HG03520 (cell line): ENCODE data around the gene MACROD2.
"Not testable (repeated sequence)": the region's sequence is repeated elsewhere in the genome, so short reads cannot be mapped to it uniquely, and the experiment has no call there.

Experiments
- ATAC-seq: cut with Tn5 transposase; IDR thresholded peaks from one replicate; pipeline ENCODE4 v1.9.1; 2021; ENCODE audit warnings: mild to moderate bottlenecking, moderate library complexity; ENCODE audit not compliant: unreplicated experiment

The MACROD2 gene

GRCh38 chr20:15802020-15802419 is 1806.7 kb downstream of the MACROD2 start:
- ATAC-seq, result no peak

- ATAC-seq, result no peak
These were observed 1809.8 kb downstream of the MACROD2 start for GRCh38 chr20:15805154-15805553.

GRCh38 chr20:15806105-15806504 is 1810.8 kb downstream of the MACROD2 start:
- ATAC-seq, result no peak

DNA sequence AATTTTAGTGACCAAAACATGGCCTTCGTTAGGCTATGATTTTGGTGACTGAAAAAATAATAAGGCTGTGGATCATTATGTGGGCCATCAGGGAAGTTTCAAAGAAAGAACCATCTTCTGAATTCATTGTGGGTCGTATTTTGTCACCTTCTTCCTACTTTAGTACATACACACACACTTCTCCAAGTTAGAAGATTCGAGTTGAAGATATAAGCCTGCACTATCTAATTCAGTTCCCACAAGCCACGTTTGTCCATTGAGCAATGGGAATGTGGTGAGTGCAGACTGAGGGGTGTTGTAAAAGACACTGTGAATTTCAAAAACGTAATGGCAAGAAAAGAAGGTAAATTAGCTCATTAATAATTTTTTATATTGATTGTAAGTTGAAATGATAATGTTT is 1812.0 kb downstream of the MACROD2 start:
- no peak for ATAC-seq

- ATAC-seq, result not testable (repeated sequence)
These were observed 1812.5 kb downstream of the MACROD2 start for GRCh38 chr20:15807771-15808170.

GRCh38 chr20:15811951-15812350 is 1816.6 kb downstream of the MACROD2 start:
- no peak for ATAC-seq

DNA sequence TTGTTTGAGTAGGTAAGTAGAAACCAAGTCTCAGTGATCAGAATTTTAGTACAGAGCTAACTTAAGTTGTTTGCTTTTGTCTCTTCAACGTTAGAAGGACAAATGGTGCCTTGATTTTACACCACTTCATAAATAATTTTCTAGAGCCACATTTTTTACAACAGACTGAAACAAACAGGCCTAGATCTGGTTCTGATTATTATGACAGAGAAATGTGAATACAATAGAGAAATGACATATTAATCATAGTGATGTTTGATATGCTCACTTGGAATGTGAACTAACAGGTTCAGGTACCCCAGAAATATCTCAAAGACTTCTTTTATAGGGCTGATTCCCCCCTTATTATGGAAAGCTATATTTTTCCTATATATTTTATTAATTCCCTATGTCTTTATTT is 1817.4 kb downstream of the MACROD2 start:
- no peak for ATAC-seq

- ATAC-seq, result no peak
These were observed 1819.0 kb downstream of the MACROD2 start for GRCh38 chr20:15814360-15814759.

GRCh38 chr20:15814911-15815310 is 1819.6 kb downstream of the MACROD2 start:
- no peak for ATAC-seq

GRCh38 chr20:15817351-15817750 is 1822.0 kb downstream of the MACROD2 start:
- no peak for ATAC-seq

GRCh38 chr20:15818651-15819071 is 1823.3 kb downstream of the MACROD2 start:
- ATAC-seq, result no peak

DNA sequence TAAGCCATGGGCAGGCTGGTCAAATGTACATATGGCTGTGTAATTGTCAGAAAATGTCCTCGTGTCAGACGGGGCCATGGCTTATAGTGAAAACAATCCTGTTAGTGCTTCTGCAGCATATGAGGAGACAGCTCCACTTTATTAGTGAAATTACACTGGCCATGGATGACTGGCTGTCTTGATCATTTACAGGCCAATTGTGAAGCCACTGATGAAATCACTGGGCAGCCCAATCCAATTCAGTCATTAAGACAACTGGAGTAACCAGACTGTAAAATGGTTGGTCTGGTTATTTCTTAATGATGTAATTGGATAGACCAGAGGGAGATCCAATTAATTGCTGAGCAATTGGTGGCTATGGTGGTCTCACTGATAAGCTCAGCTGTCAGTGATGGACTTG is 1828.4 kb downstream of the MACROD2 start:
- ATAC-seq, result no peak

DNA sequence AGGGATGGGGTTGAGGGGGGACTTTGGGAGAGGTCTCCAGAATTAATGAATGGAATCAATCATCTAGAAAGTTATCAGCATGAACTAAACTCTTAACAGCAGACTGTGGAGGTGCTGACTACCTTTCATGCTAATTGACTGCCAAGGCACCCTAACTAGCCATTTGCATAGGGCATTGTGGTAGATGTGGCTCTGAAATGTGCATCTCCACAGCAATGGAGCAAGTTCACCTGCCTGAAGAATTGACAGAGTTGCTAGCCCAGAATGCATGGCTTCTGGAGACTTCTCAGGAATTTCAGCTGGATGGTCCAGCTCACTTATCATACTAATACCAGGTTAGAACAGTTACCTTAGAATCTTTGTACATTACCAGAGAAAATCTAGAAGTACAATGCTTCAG is 1832.3 kb downstream of the MACROD2 start:
- ATAC-seq, result no peak

DNA sequence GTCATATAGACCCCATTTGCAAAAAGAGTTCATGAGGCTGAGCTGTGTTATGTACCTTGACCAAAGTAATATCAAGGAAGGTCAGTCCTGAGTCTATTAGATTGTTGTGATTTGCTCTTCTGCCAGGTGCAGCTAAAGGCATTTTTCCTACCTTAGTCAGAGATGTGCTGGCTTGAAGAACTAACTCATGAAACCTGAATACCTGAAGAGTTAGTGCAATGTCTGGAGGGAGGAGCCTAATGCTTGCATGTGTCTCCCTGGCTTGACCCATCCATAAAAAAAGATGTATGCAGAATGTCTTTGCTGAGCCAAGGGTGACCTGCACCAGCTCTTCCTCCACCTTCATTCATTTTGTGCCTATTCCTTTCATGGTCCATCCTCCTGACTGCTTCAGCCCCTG is 1835.9 kb downstream of the MACROD2 start:
- no peak for ATAC-seq

- no peak for ATAC-seq
These were observed 1837.2 kb downstream of the MACROD2 start for GRCh38 chr20:15832512-15832911.

DNA sequence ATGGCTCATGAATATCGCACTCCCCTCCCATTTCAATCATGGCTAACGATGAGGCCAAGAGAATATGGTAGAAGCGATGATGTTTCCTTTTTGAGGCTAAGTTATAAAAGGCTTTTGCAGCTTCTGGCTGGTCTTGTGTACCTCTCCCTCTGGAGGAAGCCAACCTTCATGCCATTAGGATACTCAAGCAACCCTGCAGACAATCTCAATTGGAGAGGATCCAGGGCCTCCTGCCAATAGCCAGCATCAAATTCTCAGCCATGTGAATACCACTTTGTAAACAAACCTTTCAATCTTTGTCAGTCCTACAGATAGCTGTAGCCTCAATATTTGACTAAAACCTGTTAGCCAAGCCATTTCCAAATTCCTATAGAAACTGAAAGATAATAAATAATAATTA is 1839.5 kb downstream of the MACROD2 start:
- ATAC-seq, result no peak

GRCh38 chr20:15835811-15836210 is 1840.5 kb downstream of the MACROD2 start:
- ATAC-seq, result no peak

- no peak for ATAC-seq
These were observed 1841.3 kb downstream of the MACROD2 start for GRCh38 chr20:15836634-15837033.

DNA sequence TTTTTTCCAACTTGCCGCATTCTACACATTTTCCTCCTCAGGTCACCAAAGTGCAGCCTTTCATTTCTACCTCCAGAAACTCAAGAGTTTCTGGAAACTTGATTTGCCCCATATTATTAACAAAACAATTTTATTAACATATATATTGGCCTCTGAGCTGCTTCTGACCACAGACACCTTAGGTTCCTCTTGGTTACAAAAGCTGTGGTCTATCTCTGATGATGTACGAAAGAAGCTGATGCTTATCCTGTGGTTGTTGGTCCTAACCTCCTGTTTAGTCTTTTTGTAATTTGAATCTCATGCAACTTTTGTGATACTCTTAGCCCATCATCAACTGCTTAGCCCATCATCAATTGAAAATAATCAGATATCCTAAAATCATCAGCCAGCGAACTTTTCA is 1842.2 kb downstream of the MACROD2 start:
- ATAC-seq, result no peak

- ATAC-seq, result no peak
These were observed 1843.2 kb downstream of the MACROD2 start for GRCh38 chr20:15838466-15838865.

DNA sequence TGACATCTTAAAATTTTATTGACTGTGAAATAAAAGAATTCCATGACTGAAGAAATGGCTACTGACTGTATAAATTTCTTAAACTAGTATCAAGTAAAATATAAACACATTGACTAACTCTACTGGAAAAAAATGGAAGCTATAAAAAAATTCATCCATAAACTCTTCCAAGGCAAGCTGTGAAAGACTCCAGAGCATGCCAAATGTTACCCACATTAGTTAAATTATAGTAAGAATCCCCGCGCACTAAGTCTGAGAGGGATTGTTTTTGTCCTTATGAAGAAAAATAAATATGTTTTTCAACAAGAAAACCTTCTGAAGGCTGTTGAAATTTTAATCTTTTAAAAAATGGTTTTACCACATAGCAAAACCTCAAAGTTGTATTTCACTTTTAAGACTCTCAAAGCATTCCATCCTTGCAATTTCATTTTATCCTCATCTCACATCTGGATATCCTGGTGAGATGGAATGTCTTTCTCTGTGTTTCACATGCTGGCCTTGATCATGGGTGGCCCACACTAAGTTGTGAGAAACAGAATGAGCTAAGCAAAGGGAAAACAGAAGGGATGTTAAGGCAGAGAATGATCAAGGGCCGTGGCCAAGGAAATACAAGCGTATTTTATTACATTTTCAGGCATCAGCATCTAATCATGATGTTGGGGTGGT is 1845.5 kb downstream of the MACROD2 start:
- no peak for ATAC-seq

DNA sequence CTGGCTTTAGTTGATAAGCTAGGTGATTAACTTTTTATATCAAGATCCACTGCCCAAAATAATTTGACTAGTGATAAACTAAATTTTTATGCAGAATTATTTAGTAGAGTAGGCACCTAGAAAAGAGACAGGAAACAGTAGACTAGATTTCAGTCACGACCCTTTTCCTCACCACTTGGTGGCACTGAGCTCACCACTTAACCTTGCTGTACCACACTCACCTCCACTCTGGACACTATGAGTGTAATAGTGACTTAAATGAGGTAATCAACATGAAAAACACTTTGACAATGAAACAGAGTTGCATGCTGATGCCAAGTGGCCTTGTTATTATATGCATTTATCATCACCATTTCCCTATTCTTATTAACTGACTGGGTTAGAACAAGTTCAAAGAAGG is 1847.6 kb downstream of the MACROD2 start:
- ATAC-seq, result no peak

DNA sequence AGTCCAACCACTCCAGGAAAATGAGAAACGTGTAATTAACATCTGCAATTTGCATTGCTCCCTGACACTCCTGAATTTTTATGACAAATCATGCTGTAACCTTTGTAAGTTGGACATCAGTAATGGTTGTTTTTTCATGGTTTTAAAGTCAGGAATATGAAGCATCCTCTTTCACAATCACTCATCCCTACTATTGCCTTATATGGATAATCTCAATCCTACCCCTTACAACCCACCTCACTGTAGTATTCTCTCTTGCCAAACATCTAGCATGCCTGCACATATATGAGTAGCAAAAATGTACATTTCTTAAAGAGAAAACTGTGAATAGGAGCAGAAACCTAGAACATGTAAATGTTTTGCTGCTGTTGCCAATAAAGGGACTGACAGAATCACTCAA is 1848.5 kb downstream of the MACROD2 start:
- ATAC-seq, result no peak
